Measurements from ENCODE around the gene CCRL2.
A peak's percentile ranks its signal among the peaks of the same experiment; 100 is the strongest.

DNA sequence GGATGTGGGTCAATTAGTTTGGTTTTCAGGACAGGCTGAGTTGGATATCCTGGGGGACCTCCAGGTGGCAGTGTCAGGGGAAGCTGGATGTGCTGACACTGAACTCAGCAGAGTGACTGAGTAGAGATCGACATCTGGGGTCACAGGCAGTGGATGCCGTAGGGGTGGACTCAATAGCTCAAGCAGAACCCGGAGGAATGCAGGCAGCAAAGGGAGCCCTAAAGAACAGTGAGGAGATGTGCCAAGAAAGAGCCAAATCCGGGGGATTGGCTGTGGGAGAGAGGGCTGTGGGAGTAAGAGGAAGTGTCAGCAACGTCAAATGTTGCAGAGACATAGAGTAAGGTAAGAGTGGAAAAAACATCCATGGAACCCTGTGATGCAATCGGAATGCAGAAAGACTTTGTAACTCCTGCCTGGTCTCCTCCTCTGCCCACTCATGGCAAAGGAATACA, 11.8 kb upstream of the CCRL2 start:
- TF ChIP-seq, protein P1, sequence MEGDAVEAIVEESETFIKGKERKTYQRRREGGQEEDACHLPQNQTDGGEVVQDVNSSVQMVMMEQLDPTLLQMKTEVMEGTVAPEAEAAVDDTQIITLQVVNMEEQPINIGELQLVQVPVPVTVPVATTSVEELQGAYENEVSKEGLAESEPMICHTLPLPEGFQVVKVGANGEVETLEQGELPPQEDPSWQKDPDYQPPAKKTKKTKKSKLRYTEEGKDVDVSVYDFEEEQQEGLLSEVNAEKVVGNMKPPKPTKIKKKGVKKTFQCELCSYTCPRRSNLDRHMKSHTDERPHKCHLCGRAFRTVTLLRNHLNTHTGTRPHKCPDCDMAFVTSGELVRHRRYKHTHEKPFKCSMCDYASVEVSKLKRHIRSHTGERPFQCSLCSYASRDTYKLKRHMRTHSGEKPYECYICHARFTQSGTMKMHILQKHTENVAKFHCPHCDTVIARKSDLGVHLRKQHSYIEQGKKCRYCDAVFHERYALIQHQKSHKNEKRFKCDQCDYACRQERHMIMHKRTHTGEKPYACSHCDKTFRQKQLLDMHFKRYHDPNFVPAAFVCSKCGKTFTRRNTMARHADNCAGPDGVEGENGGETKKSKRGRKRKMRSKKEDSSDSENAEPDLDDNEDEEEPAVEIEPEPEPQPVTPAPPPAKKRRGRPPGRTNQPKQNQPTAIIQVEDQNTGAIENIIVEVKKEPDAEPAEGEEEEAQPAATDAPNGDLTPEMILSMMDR (IDR thresholded peaks at IDR 0.05): peak in 2 of 6 experiments; percentile 13 to 20
- no peak for TF ChIP-seq POLR2A (IDR thresholded peaks at IDR 0.05)
